ENCODE data around the gene SSR1. TPM values are rescaled to one million over a fixed set of nuclear protein-coding genes. Genes with fewer than 3 reads are reported as not detected.
A peak's percentile ranks its signal among the peaks of the same experiment; 100 is the strongest.

Gene SSR1
- total and polyA plus RNA-seq, 2 donors (not counting 1 experiment from before 2014, with no cell fraction given) = 65.6 to 237 TPM

- peaks cover 10% of the 10 kb centered on the region for H3K79me2 ChIP-seq (ENCODE audit: control insufficient read depth, insufficient read depth, low read length)
- peak overlapping the region; percentile 31 for H3K27ac ChIP-seq (ENCODE audit: insufficient read depth, low read length)
- no peak overlapping the region for H3K9ac ChIP-seq (ENCODE audit: insufficient read depth, low read length)
- H2AFZ ChIP-seq (ENCODE audit: low read length) = no peak overlapping the region
- TF ChIP-seq CTCF (conservative IDR thresholded peaks at IDR 0.05 in 1 of 2, IDR thresholded peaks at IDR 0.05 in 1 of 2; ENCODE audit: low read depth in 1 of 2, low read length in 2 of 2) = peak; percentile 93 to 96
- no peak for TF ChIP-seq EZH2 (IDR thresholded peaks at IDR 0.05; ENCODE audit: low read length, missing control alignments)
- no peak overlapping the region for H3K4me3 ChIP-seq (replicated peaks in 1 of 4; ENCODE audit: control extremely low read depth in 1 of 4, insufficient read depth in 1 of 4, low read depth in 3 of 4, low read length in 4 of 4)
- peak; percentile 46 to 71 for DNase-seq (ENCODE audit: low read depth in 2 of 2)
- H3K4me1 ChIP-seq (ENCODE audit: control insufficient read depth, extremely low read depth, insufficient read depth, low read length) = peaks cover 3% of the 10 kb centered on the region
- H4K20me1 ChIP-seq (ENCODE audit: control insufficient read depth, extremely low read depth, insufficient read depth, low read length) = no peaks in the 10 kb centered on the region
- H3K4me2 ChIP-seq (ENCODE audit: extremely low read depth, insufficient read depth, low read length) = no peak overlapping the region
- H3K36me3 ChIP-seq (ENCODE audit: control insufficient read depth, insufficient read depth, low read length) = peaks cover 28% of the 10 kb centered on the region
- no peaks in the 10 kb centered on the region for H3K27me3 ChIP-seq (ENCODE audit: control insufficient read depth, insufficient read depth, low read length)
- H3K9me3 ChIP-seq (ENCODE audit: control insufficient read depth, insufficient read depth, low read depth, low read length) = no peaks in the 10 kb centered on the region
Measured at GRCh38 chr6:7243179-7243981, 69.6 kb downstream of the SSR1 start.

GRCh38 chr6:7242835-7243178, 70.2 kb downstream of the SSR1 start:
- no peaks in the 10 kb centered on the region for H3K9me3 ChIP-seq (ENCODE audit: control insufficient read depth, insufficient read depth, low read depth, low read length)
- no peak overlapping the region for H3K4me2 ChIP-seq (ENCODE audit: extremely low read depth, insufficient read depth, low read length)
- no peaks in the 10 kb centered on the region for H3K27me3 ChIP-seq (ENCODE audit: control insufficient read depth, insufficient read depth, low read length)
- peak overlapping the region; percentile 31 for H3K27ac ChIP-seq (ENCODE audit: insufficient read depth, low read length)
- peaks cover 3% of the 10 kb centered on the region for H3K4me1 ChIP-seq (ENCODE audit: control insufficient read depth, extremely low read depth, insufficient read depth, low read length)
- H3K36me3 ChIP-seq (ENCODE audit: control insufficient read depth, insufficient read depth, low read length) = peaks cover 24% of the 10 kb centered on the region
- no peak for DNase-seq (ENCODE audit: low read depth in 2 of 2)
- H2AFZ ChIP-seq (ENCODE audit: low read length) = no peak overlapping the region
- no peak overlapping the region for H3K4me3 ChIP-seq (replicated peaks in 1 of 4; ENCODE audit: control extremely low read depth in 1 of 4, insufficient read depth in 1 of 4, low read depth in 3 of 4, low read length in 4 of 4)
- H3K9ac ChIP-seq (ENCODE audit: insufficient read depth, low read length) = no peak overlapping the region
- TF ChIP-seq EZH2 (IDR thresholded peaks at IDR 0.05; ENCODE audit: low read length, missing control alignments) (no peak), CTCF (conservative IDR thresholded peaks at IDR 0.05 in 1 of 2, IDR thresholded peaks at IDR 0.05 in 1 of 2; ENCODE audit: low read depth in 1 of 2, low read length in 2 of 2) (no peak)
- H4K20me1 ChIP-seq (ENCODE audit: control insufficient read depth, extremely low read depth, insufficient read depth, low read length) = no peaks in the 10 kb centered on the region
- peaks cover 10% of the 10 kb centered on the region for H3K79me2 ChIP-seq (ENCODE audit: control insufficient read depth, insufficient read depth, low read length)

GRCh38 chr6:7241709-7242645, 71.0 kb downstream of the SSR1 start:
- H3K9me3 ChIP-seq (ENCODE audit: control insufficient read depth, insufficient read depth, low read depth, low read length) = no peaks in the 10 kb centered on the region
- H3K4me1 ChIP-seq (ENCODE audit: control insufficient read depth, extremely low read depth, insufficient read depth, low read length) = peaks cover 3% of the 10 kb centered on the region
- peaks cover 10% of the 10 kb centered on the region for H3K79me2 ChIP-seq (ENCODE audit: control insufficient read depth, insufficient read depth, low read length)
- no peak overlapping the region for H3K27ac ChIP-seq (ENCODE audit: insufficient read depth, low read length)
- no peaks in the 10 kb centered on the region for H4K20me1 ChIP-seq (ENCODE audit: control insufficient read depth, extremely low read depth, insufficient read depth, low read length)
- peak; percentile 40 to 48 for DNase-seq (ENCODE audit: low read depth in 2 of 2)
- no peak overlapping the region for H2AFZ ChIP-seq (ENCODE audit: low read length)
- peaks cover 16% of the 10 kb centered on the region for H3K36me3 ChIP-seq (ENCODE audit: control insufficient read depth, insufficient read depth, low read length)
- H3K4me3 ChIP-seq (replicated peaks in 1 of 4; ENCODE audit: control extremely low read depth in 1 of 4, insufficient read depth in 1 of 4, low read depth in 3 of 4, low read length in 4 of 4) = no peak overlapping the region
- no peak for TF ChIP-seq EZH2 (IDR thresholded peaks at IDR 0.05; ENCODE audit: low read length, missing control alignments)
- TF ChIP-seq CTCF (conservative IDR thresholded peaks at IDR 0.05 in 1 of 2, IDR thresholded peaks at IDR 0.05 in 1 of 2; ENCODE audit: low read depth in 1 of 2, low read length in 2 of 2) = no peak
- H3K4me2 ChIP-seq (ENCODE audit: extremely low read depth, insufficient read depth, low read length) = no peak overlapping the region
- H3K9ac ChIP-seq (ENCODE audit: insufficient read depth, low read length) = no peak overlapping the region
- no peaks in the 10 kb centered on the region for H3K27me3 ChIP-seq (ENCODE audit: control insufficient read depth, insufficient read depth, low read length)
